Measurements from ENCODE around the gene SPRY1.

The SPRY1 gene

DNA sequence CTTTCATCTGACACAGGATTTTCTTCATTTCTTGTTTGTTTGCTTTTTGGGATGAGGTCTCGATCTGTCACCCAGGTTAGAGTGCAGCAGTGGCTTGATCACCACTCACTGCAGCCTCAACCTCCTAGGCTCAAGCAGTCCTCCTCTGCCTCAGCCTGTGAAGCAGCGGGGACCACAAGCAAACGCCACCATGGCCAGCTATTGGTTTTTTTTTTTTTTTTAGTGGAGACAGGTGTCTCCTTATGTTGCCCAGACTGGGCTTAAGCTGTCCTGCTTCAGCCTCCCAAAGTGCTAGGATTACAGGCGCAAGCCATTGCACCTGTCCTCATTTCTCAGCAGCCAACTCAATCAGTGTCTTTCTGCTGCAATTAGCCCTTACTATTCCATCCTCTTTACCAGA is 10.3 kb downstream of the SPRY1 start:
- no peak for DNase-seq (ENCODE audit: low read depth)
- H3K4me3 ChIP-seq (replicated peaks; ENCODE audit: low read depth, low read length): no peak overlapping the region

DNA sequence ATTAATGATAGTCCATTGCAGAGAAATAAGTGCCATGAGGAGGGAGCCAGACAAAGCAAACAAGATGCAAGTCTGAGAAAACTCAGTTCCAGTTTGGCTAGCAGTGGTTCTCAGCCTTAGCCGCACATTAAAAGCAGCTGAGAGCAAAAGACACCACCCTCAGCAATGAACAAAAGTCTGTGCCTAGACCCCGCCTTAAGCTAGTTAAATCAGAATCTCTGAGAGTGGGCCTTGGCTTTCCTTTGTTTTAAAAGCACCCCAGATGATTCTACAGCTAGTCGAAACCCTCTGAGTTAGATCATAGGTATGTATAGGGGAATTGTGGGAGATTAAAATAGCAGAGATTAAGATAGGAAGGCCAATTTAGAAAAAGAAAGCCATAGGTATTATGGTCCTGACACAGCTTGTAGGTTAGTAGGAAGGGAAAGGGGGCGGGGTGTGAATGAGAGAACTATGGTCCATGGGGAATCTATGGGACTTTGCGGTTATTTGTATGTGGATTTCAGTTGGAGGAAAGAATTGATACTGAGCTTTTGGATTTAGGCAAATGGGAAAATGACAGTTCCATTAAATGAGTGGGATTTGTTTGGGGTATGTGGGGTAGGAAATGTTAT is 12.0 kb downstream of the SPRY1 start:
- peak; percentile 29 for DNase-seq (ENCODE audit: low read depth)
- TF ChIP-seq CTCF (IDR thresholded peaks at IDR 0.05; ENCODE audit: low read length, missing control alignments): no peak
- H3K4me3 ChIP-seq (replicated peaks; ENCODE audit: low read depth, low read length): no peak overlapping the region

More for the DNA sequence above, 10.3 kb downstream of the SPRY1 start:
- no peak for TF ChIP-seq CTCF (IDR thresholded peaks at IDR 0.05; ENCODE audit: low read length, missing control alignments)

DNA sequence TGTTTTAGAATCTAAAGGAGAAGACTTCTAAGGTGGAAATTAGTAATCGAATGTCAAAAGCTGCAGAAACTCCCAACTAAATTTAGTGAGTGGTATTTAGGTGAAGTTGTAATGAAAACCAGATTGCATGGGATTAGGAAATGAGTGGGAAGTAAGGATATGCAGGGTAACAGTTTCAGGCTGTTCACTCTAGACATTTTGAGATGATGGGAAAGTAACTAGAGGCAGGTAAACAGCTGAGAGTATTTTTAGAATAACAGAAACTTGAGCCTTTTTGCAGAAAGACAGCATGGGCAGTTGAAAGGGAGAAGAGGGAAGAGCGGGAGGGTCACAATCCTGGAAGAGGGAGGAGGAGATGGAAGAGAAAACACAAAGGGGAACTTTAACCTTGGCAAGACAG is 12.7 kb downstream of the SPRY1 start:
- no peak overlapping the region for H3K4me3 ChIP-seq (replicated peaks; ENCODE audit: low read depth, low read length)
- DNase-seq (ENCODE audit: low read depth): peak; percentile 22
- TF ChIP-seq CTCF (IDR thresholded peaks at IDR 0.05; ENCODE audit: low read length, missing control alignments): no peak

DNA sequence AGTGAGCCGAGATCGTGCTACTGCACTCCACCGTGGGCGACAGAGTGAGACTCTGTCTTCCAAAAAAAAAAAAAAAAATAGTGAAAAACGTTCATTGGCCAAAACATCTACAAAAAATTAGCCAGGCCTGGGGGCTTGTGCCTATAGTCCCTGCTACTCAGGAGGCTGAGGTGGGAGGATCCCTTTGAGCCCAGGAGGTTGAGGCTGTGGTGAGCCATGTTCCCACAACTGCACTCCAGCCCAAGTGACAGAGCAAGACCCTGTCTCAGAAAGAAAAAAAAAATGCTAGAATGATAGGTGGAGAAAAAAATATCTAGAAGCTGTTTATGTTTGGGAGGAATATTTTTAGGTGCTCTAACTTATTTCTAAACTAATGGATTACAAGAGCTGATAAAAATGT is 14.9 kb downstream of the SPRY1 start:
- TF ChIP-seq CTCF (IDR thresholded peaks at IDR 0.05; ENCODE audit: low read length, missing control alignments): no peak
- DNase-seq (ENCODE audit: low read depth): no peak
- no peak overlapping the region for H3K4me3 ChIP-seq (replicated peaks; ENCODE audit: low read depth, low read length)

- H3K4me3 ChIP-seq (replicated peaks; ENCODE audit: low read depth, low read length): no peak overlapping the region
- no peak for TF ChIP-seq CTCF (IDR thresholded peaks at IDR 0.05; ENCODE audit: low read length, missing control alignments)
- DNase-seq (ENCODE audit: low read depth): no peak
Observed at GRCh38 chr4:123412091-123412505, 15.5 kb downstream of the SPRY1 start.

- no peak for TF ChIP-seq CTCF (IDR thresholded peaks at IDR 0.05; ENCODE audit: low read length, missing control alignments)
- DNase-seq (ENCODE audit: low read depth): no peak
- no peak overlapping the region for H3K4me3 ChIP-seq (replicated peaks; ENCODE audit: low read depth, low read length)
Observed at GRCh38 chr4:123412700-123413512, 16.3 kb downstream of the SPRY1 start.

Measured in fibroblast of pulmonary artery (primary cell).